GM18951 (cell line): ENCODE results near the gene KNDC1.

ENCODE experiments used
- POLR2A ChIP-seq: IDR thresholded peaks from 4 replicates; pipeline ENCODE4 v1.6.1; 2011; ENCODE audit warnings: mild to moderate bottlenecking; ENCODE audit not compliant: insufficient read length, insufficient read depth; ENCODE audit errors: extremely low read depth
- in situ Hi-C: fragments of 300-500 bp; cut with MboI; formaldehyde crosslinking; loops from one replicate; pipeline ENCODE4 v1.12.0; 2022; ENCODE audit warnings: low sequenced_read_pairs, mixed read lengths, inconsistent platforms; ENCODE audit not compliant: unreplicated experiment

Gene KNDC1

DNA sequence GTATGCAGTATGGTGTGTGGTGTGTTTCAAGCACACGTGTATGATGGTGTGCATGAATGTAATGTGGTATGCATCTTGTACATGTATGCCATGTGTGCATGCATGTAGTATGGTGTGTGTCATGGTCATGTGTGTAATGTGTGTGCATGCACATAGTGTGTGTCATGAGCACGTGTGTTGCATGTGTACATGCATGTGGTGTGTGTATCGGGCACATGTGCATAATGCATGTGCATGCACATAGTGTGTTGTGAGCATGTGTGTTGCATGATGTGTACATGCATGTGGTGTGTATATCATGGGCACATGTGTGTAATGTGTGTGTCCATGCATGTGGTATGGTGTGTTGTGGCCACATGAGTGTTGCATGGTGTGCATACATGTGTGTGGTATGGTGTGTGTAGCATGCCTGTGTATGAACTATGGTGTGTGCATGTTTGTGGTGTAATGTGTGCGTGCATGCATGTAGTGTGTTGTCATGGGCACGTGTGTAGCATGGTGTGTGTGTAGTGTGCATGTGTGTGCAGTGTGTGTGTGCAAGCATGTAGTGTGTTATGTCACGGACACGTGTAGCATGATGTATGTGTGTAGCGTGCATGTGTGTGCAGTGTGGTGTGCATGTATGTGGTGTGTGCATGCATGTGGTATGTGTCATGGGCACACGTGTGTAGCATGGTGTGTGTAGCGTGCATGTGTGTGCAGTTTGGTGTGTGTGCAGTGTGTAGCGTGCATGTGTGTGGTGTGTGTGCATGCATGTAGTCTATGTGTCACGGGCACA, 17.6 kb downstream of the KNDC1 start:
- in situ Hi-C loops, result no loop called here
- no peak for TF ChIP-seq POLR2A

GRCh38 chr10:133178357-133179127, 18.5 kb downstream of the KNDC1 start:
- in situ Hi-C loops, result no loop called here
- TF ChIP-seq POLR2A, result no peak

- in situ Hi-C loops, result no loop called here
- no peak for TF ChIP-seq POLR2A
Measured at GRCh38 chr10:133179128-133179520, 19.1 kb downstream of the KNDC1 start.

DNA sequence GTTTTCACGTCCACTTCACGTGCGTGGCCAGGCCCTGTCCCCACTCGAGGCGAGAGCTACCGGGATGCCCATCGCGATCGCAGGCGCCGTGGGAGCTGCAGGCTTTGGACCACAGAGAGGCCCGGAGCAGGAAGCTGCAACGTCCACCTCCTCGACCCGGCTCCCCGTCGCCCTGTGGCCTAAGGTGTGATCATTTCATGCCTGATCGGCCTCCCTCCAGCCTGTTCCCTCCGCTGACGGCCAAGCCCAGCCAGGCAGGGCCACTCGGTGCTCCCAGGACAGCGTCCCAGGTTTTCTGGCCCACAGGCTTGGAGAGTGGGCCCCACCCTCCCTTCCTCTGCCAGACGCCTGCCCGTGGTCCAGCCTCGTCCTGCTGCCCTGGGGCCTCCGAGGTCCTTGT, 19.6 kb downstream of the KNDC1 start:
- in situ Hi-C loops, result no loop called here
- no peak for TF ChIP-seq POLR2A

- TF ChIP-seq POLR2A, result no peak
Measured at GRCh38 chr10:133180192-133180964, 20.4 kb downstream of the KNDC1 start.

DNA sequence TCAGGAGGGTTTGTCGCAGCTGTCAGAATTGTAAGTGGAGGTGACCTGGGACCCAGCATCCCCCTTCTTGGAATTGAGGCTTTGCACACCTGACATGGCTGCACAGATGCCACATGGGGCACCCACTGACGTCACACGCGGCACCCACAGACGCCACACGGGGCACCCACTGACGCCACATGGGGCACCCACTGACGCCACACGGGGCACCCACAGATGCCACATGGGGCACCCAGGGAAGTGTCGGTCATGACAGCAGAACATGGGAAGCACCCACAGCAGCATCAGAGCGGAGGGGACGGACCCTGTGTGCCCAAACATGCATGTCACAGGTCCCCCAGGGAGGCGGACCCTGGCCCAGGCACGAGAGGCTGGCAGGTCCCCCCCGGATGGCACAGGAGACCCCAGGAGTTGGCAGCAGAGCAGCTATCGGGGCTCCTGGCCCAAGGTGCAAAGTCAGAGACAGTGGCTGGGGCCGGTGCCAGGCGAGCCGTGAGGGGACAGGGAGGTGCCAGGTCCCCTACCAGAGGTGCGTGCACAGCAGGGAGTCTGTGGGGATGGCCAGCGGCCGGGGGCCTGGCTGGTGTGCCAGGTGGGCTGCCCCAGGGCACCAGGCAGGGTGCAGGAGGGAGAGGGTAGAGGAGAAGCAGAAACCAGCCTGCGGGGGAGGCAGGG, 21.1 kb downstream of the KNDC1 start:
- in situ Hi-C loops, result no loop called here
- no peak for TF ChIP-seq POLR2A

More at GRCh38 chr10:133180192-133180964, 20.4 kb downstream of the KNDC1 start:
- in situ Hi-C loops, result no loop called here

GRCh38 chr10:133182190-133182589, 22.2 kb downstream of the KNDC1 start:
- in situ Hi-C loops, result no loop called here
- no peak for TF ChIP-seq POLR2A

- in situ Hi-C loops, result no loop called here
- no peak for TF ChIP-seq POLR2A
Measured at GRCh38 chr10:133182791-133183645, 23.0 kb downstream of the KNDC1 start.

GRCh38 chr10:133183646-133184378, 23.8 kb downstream of the KNDC1 start:
- in situ Hi-C loops, result no loop called here

GRCh38 chr10:133184591-133185244, 24.7 kb downstream of the KNDC1 start:
- in situ Hi-C loops, result no loop called here
- TF ChIP-seq POLR2A, result no peak

More at GRCh38 chr10:133183646-133184378, 23.8 kb downstream of the KNDC1 start:
- no peak for TF ChIP-seq POLR2A

GRCh38 chr10:133185421-133185820, 25.4 kb downstream of the KNDC1 start:
- no peak for TF ChIP-seq POLR2A
- in situ Hi-C loops, result no loop called here
